HL-60/S4 treated with phorbol 12-myristate 13-acetate at 8.2 ng/mL for 4 days and 3 days (cell line): ENCODE measurements around the gene DHFR2.

ENCODE experiments used
- in situ Hi-C: fragments of 300-500 bp; cut with MboI; formaldehyde crosslinking; loops from 2 replicates; pipeline ENCODE4 v1.15.0; 2022; ENCODE audit warnings: low sequenced_read_pairs

The DHFR2 gene

GRCh38 chr3:94008253-94008652, 54.5 kb downstream of the DHFR2 start:
- in situ Hi-C loops: no loop called here
